Suprapubic skin (tissue), 4 donors: ENCODE measurements around the gene THSD7B. TPM values are rescaled to one million over a fixed set of nuclear protein-coding genes. Genes with fewer than 3 reads are reported as not detected.

Experiments used
- DNase-seq, 2 donors: peaks; one replicate each; pipeline ENCODE4 v3.0.0-alpha.2; 2019; ENCODE audit warnings: low spot score in 2 of 2
- H3K27ac ChIP-seq: fragments of 200-600 bp; sonication (generic); one replicate; pipeline ENCODE4 v1.5.1; 2019
- H3K27me3 ChIP-seq: fragments of 200-600 bp; sonication (generic); one replicate; pipeline ENCODE4 v1.5.1; 2019
- H3K36me3 ChIP-seq: fragments of 200-600 bp; sonication (generic); one replicate; pipeline ENCODE4 v1.5.1; 2019
- H3K4me1 ChIP-seq: fragments of 200-600 bp; sonication (generic); one replicate; pipeline ENCODE4 v1.5.1; 2019
- H3K4me3 ChIP-seq: fragments of 200-600 bp; sonication (generic); one replicate; pipeline ENCODE4 v1.5.1; 2019; ENCODE audit warnings: mild to moderate bottlenecking
- H3K9me3 ChIP-seq: fragments of 200-600 bp; sonication (generic); one replicate; pipeline ENCODE4 v1.5.1; 2019
- EP300 ChIP-seq: sonication (generic); formaldehyde crosslinking; IDR thresholded peaks from one replicate; pipeline ENCODE4 v1.6.1; 2017; ENCODE audit warnings: antibody characterized with exemption
- POLR2A ChIP-seq, 2 donors: fragments of 450-650 bp; IDR thresholded peaks; one replicate each; pipeline ENCODE4 v1.6.1; 2017; ENCODE audit warnings: antibody characterized with exemption in 2 of 2, mild to moderate bottlenecking in 2 of 2, moderate library complexity in 2 of 2
- POLR2AphosphoS5 ChIP-seq, 3 donors: sonication (generic); formaldehyde crosslinking; IDR thresholded peaks; one replicate each; pipeline ENCODE4 v1.6.1; 2017; ENCODE audit warnings: antibody characterized with exemption in 3 of 3
- WGBS: methylation state at CpG from one replicate; pipeline ENCODE4 v1.1.5; 2018; 5-methylcytosine and 5-hydroxymethylcytosine counted together
- total RNA-seq, 4 donors: library from RNA; depleted of rRNA; stranded (reverse); fragments of >200 nt; gene quantifications; one replicate each; pipeline ENCODE4 v1.1.0, GENCODE V29; 2016
- TF ChIP-seq, protein P1 (sequence below), 2 donors: fragments of 200-600 bp in 1 of 2; fragments of 450-650 bp in 1 of 2; sonication (generic) in 1 of 2; IDR thresholded peaks; one replicate each; pipeline ENCODE4 v1.5.1; 2016 to 2019; ENCODE audit warnings: antibody characterized with exemption in 2 of 2, mild to moderate bottlenecking in 1 of 2, moderate library complexity in 1 of 2

Gene THSD7B, protein sequence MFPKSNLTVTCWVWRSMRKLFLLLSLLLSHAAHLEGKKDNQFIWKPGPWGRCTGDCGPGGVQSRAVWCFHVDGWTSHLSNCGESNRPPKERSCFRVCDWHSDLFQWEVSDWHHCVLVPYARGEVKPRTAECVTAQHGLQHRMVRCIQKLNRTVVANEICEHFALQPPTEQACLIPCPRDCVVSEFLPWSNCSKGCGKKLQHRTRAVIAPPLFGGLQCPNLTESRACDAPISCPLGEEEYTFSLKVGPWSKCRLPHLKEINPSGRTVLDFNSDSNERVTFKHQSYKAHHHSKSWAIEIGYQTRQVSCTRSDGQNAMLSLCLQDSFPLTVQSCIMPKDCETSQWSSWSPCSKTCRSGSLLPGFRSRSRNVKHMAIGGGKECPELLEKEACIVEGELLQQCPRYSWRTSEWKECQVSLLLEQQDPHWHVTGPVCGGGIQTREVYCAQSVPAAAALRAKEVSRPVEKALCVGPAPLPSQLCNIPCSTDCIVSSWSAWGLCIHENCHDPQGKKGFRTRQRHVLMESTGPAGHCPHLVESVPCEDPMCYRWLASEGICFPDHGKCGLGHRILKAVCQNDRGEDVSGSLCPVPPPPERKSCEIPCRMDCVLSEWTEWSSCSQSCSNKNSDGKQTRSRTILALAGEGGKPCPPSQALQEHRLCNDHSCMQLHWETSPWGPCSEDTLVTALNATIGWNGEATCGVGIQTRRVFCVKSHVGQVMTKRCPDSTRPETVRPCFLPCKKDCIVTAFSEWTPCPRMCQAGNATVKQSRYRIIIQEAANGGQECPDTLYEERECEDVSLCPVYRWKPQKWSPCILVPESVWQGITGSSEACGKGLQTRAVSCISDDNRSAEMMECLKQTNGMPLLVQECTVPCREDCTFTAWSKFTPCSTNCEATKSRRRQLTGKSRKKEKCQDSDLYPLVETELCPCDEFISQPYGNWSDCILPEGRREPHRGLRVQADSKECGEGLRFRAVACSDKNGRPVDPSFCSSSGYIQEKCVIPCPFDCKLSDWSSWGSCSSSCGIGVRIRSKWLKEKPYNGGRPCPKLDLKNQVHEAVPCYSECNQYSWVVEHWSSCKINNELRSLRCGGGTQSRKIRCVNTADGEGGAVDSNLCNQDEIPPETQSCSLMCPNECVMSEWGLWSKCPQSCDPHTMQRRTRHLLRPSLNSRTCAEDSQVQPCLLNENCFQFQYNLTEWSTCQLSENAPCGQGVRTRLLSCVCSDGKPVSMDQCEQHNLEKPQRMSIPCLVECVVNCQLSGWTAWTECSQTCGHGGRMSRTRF (N-terminal part only)
- total RNA-seq, result 1 to 10 TPM in 1 of 4 donors, under 1 TPM in 2, not detected in 1; 0.18 to 1.1 (median 0.34) TPM

DNA sequence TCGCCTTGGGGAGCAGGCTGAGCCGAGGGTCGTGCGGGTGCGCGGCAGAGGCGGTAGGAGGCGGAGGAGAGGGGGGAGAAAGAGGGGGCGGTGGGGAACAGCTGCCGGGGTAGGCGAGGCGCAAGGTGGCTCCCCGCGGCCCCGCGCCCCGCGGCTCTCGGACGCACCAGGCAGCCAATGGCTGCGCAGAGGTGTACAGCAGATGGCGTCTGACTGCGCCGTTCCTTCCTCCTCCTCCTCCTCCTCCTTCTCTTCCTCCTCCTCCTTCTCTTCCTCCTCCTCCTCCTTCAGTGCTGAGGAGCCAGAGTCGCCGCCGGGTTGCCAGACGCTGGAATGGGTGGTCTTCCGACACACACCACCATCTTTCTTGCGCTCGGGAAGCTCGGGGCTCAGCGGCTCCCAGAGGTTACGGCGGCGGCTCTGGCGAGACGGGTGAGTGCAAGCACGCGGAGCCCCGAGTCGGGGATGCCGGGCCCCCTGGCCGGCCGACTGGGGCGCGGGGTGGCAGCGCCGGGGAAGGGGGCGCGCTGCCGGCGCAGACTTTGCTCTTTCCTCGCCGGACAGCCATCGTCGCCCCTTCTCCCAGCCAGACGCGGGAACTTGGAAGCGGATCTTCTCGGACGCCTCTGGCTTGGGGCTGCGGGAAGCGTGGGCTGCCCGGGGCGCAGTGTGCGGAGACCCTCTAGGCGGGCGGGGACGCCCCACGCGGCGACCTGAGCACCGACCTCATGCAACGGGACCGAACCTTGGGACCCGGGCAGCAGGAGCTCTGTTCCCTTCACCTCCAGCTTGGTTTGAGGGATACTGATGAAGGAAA is at the start of gene THSD7B:
TSS of gene THSD7B (plus strand) at position 290 of the 817 bp plus-strand sequence. CDS start 116,634 bp downstream, outside the sequence.
- Histone ChIP-seq H3K36me3 (no peaks in the 10 kb centered on the region), H3K4me3 (peak within 1 kb of the TSS; percentile 44), H3K4me1 (peaks cover 20% of the 10 kb centered on the region), H3K9me3 (no peaks in the 10 kb centered on the region), H3K27me3 (peaks cover 44% of the 10 kb centered on the region), H3K27ac (no peak within 1 kb of the TSS)
- no peak for DNase-seq
- WGBS, result 0% methylated on average over 10 of the region's 77 CpGs
- TF ChIP-seq EP300 (no peak), POLR2AphosphoS5 (IDR thresholded peaks at IDR 0.05) (no peak), POLR2A (IDR thresholded peaks at IDR 0.05) (no peak)
- TF ChIP-seq, protein P1, sequence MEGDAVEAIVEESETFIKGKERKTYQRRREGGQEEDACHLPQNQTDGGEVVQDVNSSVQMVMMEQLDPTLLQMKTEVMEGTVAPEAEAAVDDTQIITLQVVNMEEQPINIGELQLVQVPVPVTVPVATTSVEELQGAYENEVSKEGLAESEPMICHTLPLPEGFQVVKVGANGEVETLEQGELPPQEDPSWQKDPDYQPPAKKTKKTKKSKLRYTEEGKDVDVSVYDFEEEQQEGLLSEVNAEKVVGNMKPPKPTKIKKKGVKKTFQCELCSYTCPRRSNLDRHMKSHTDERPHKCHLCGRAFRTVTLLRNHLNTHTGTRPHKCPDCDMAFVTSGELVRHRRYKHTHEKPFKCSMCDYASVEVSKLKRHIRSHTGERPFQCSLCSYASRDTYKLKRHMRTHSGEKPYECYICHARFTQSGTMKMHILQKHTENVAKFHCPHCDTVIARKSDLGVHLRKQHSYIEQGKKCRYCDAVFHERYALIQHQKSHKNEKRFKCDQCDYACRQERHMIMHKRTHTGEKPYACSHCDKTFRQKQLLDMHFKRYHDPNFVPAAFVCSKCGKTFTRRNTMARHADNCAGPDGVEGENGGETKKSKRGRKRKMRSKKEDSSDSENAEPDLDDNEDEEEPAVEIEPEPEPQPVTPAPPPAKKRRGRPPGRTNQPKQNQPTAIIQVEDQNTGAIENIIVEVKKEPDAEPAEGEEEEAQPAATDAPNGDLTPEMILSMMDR (IDR thresholded peaks at IDR 0.05), result no peak

DNA sequence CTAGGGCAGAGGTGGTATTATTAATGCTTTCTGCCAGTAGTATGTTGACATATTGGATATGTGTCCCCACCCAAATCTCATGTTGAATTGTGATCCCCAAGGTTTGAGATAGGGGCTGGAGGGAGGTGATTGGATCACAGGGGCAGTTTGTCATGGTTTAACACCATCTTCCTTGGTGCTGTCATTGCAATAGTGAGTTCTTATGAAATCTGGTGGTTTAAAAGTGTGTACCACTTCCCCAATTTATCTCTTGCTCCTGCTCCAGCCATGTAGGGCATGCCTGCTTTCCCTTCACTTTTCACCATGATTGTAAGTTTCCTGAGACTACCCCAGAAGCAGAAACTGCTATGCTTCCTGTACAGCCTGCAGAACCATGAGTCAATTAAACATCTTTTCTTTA is 47.1 kb upstream of the THSD7B start:
- no peaks in the 10 kb centered on the region for H3K9me3 ChIP-seq
- DNase-seq, result no peak
- no peaks in the 10 kb centered on the region for H3K4me1 ChIP-seq
- no peak overlapping the region for H3K27ac ChIP-seq
- H3K27me3 ChIP-seq, result no peaks in the 10 kb centered on the region
- H3K4me3 ChIP-seq, result no peak overlapping the region
- H3K36me3 ChIP-seq, result no peaks in the 10 kb centered on the region
- no peak for TF ChIP-seq POLR2AphosphoS5 (IDR thresholded peaks at IDR 0.05)
- TF ChIP-seq POLR2A (IDR thresholded peaks at IDR 0.05), result no peak
- TF ChIP-seq EP300, result no peak
- TF ChIP-seq, protein P1 (IDR thresholded peaks at IDR 0.05), result no peak

DNA sequence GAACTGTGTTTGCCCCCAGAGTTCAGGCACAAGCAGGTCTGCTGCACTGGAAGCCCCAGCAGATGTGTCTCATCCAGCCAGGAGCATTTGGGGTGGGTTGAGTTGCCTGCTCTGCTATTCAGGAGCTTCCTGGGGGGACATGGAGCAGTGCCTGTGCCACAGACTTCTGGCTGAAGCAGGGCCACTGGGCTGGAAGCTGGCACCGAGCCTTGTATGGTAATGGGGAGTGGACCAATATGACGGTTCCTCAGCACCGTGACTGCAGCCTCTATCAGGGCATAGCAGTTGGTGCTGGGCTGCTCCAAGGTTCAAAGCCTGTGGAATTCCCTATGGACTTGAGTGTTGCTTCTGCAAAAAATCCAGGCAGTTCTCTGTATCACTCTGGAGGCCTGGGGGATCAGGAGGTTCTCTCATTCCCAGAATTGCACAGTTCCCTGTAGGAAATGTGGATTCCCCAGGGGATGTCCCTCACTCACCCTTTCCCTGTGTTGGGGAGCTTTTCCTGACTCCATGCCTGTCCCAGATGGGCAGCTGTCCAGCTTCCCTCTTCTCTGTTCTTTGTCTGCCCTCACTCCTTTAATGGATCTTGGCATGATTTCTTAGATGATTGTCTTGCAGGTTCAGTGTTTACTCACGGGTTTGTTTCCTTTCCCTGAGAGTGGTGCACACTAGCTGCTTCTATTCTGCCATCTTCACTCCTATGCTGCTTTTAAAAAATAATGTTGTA is 37.2 kb upstream of the THSD7B start:
- Histone ChIP-seq H3K27me3 (no peaks in the 10 kb centered on the region), H3K27ac (no peak overlapping the region), H3K4me3 (no peak overlapping the region), H3K4me1 (no peaks in the 10 kb centered on the region), H3K9me3 (no peaks in the 10 kb centered on the region), H3K36me3 (no peaks in the 10 kb centered on the region)
- no peak for TF ChIP-seq POLR2AphosphoS5 (IDR thresholded peaks at IDR 0.05)
- no peak for TF ChIP-seq EP300
- no peak for TF ChIP-seq POLR2A (IDR thresholded peaks at IDR 0.05)
- TF ChIP-seq, protein P1 (IDR thresholded peaks at IDR 0.05), result no peak
- no peak for DNase-seq
- 47% methylated on average over 2 of the region's 4 CpGs for WGBS

DNA sequence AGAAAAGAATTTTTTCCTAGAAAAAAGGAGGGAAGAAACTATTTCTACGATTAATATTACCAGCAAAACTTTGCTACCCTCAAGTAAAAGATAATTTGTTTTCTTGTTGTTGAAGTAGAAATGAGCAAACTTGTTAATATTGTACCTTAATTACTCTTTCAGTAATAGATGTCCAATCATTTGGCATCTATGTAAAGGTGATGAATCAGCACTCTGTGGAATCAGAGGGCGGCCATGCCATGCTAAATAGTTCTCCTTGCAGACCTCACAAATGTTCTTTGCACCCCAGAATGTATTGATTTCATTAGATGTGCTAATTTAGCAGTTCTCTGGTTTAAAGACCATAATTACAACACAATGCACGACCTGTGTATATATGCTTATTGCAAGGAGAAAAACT is 29.1 kb upstream of the THSD7B start:
- DNase-seq, result no peak
- Histone ChIP-seq H3K36me3 (no peaks in the 10 kb centered on the region), H3K4me1 (no peaks in the 10 kb centered on the region), H3K27ac (no peak overlapping the region), H3K4me3 (no peak overlapping the region), H3K27me3 (peaks cover 3% of the 10 kb centered on the region), H3K9me3 (no peaks in the 10 kb centered on the region)
- 75% methylated on average over 3 of the region's 3 CpGs for WGBS
- TF ChIP-seq POLR2AphosphoS5 (IDR thresholded peaks at IDR 0.05) (no peak), EP300 (no peak), POLR2A (IDR thresholded peaks at IDR 0.05) (no peak)
- TF ChIP-seq, protein P1 (IDR thresholded peaks at IDR 0.05), result no peak
